Measurements from ENCODE around the gene FBXL3. TPM values are rescaled to one million over a fixed set of nuclear protein-coding genes. Genes with fewer than 3 reads are reported as not detected.

Gene FBXL3
- polyA plus RNA-seq, 1 donor from 2014 or later, result 44.1 TPM

GRCh38 chr13:77038907-77039480, 12.0 kb upstream of the FBXL3 start:
- Histone ChIP-seq H3K36me3 (ENCODE audit: insufficient read depth, low read length) (no peaks in the 10 kb centered on the region), H2AFZ (ENCODE audit: low read depth, low read length) (no peak overlapping the region), H4K20me1 (ENCODE audit: insufficient read depth) (no peaks in the 10 kb centered on the region), H3K27ac (ENCODE audit: low read length) (no peak overlapping the region), H3K27me3 (ENCODE audit: insufficient read depth, low read depth, low read length) (no peaks in the 10 kb centered on the region), H3K9ac (ENCODE audit: low read length) (no peak overlapping the region), H3K4me3 (ENCODE audit: low read length) (no peak overlapping the region), H3K4me2 (ENCODE audit: low read length) (no peak overlapping the region), H3K9me3 (ENCODE audit: low read length) (no peaks in the 10 kb centered on the region), H3K9me2 (ENCODE audit: insufficient read depth, low read length) (no peaks in the 10 kb centered on the region), H3K79me2 (replicated peaks; ENCODE audit: insufficient read depth, low read length) (no peaks in the 10 kb centered on the region), H3F3A (ENCODE audit: insufficient read depth, low read length, poor library complexity, severe bottlenecking) (no peaks in the 10 kb centered on the region)
- TF ChIP-seq POLR2AphosphoS5 (IDR thresholded peaks at IDR 0.05) (no peak), MXI1 (conservative IDR thresholded peaks at IDR 0.05; ENCODE audit: poor library complexity, severe bottlenecking) (no peak), EP300 (conservative IDR thresholded peaks at IDR 0.05; ENCODE audit: poor library complexity, severe bottlenecking) (no peak), EZH2 (IDR thresholded peaks at IDR 0.05; ENCODE audit: borderline replicate concordance, insufficient read depth, low read length, poor library complexity, severe bottlenecking) (no peak), RAD21 (conservative IDR thresholded peaks at IDR 0.05) (no peak)

- Histone ChIP-seq H4K20me1 (ENCODE audit: insufficient read depth) (no peaks in the 10 kb centered on the region), H3K9me2 (ENCODE audit: insufficient read depth, low read length) (no peaks in the 10 kb centered on the region), H3K27ac (ENCODE audit: low read length) (no peak overlapping the region), H3F3A (ENCODE audit: insufficient read depth, low read length, poor library complexity, severe bottlenecking) (no peaks in the 10 kb centered on the region), H3K79me2 (replicated peaks; ENCODE audit: insufficient read depth, low read length) (no peaks in the 10 kb centered on the region), H3K36me3 (ENCODE audit: insufficient read depth, low read length) (no peaks in the 10 kb centered on the region), H3K27me3 (ENCODE audit: insufficient read depth, low read depth, low read length) (no peaks in the 10 kb centered on the region), H3K4me3 (ENCODE audit: low read length) (no peak overlapping the region), H2AFZ (ENCODE audit: low read depth, low read length) (no peak overlapping the region), H3K9me3 (ENCODE audit: low read length) (no peaks in the 10 kb centered on the region), H3K9ac (ENCODE audit: low read length) (no peak overlapping the region), H3K4me2 (ENCODE audit: low read length) (no peak overlapping the region)
- TF ChIP-seq CTCF (IDR thresholded peaks at IDR 0.05; ENCODE audit: poor library complexity, severe bottlenecking) (no peak), MXI1 (conservative IDR thresholded peaks at IDR 0.05; ENCODE audit: poor library complexity, severe bottlenecking) (no peak), REST (IDR thresholded peaks at IDR 0.05; ENCODE audit: borderline replicate concordance) (no peak), SMC3 (conservative IDR thresholded peaks at IDR 0.05; ENCODE audit: poor library complexity) (no peak), RAD21 (conservative IDR thresholded peaks at IDR 0.05) (no peak), TAF1 (IDR thresholded peaks at IDR 0.05; ENCODE audit: low read depth) (no peak), POLR2AphosphoS5 (IDR thresholded peaks at IDR 0.05) (no peak)
Observed at GRCh38 chr13:77036279-77036678, 9.3 kb upstream of the FBXL3 start.

Data from neural cell (in vitro differentiated cells).